NCI-H345 treated with DMSO at 0.1 percent for 48 hours (cell line): ENCODE results near the gene ZIC1.

ENCODE experiments used
- DNase-seq: peaks from one replicate; lab custom pipeline; 2025; ENCODE audit not compliant: unreplicated experiment; lab: John Stamatoyannopoulos, UW

Gene ZIC1

DNA sequence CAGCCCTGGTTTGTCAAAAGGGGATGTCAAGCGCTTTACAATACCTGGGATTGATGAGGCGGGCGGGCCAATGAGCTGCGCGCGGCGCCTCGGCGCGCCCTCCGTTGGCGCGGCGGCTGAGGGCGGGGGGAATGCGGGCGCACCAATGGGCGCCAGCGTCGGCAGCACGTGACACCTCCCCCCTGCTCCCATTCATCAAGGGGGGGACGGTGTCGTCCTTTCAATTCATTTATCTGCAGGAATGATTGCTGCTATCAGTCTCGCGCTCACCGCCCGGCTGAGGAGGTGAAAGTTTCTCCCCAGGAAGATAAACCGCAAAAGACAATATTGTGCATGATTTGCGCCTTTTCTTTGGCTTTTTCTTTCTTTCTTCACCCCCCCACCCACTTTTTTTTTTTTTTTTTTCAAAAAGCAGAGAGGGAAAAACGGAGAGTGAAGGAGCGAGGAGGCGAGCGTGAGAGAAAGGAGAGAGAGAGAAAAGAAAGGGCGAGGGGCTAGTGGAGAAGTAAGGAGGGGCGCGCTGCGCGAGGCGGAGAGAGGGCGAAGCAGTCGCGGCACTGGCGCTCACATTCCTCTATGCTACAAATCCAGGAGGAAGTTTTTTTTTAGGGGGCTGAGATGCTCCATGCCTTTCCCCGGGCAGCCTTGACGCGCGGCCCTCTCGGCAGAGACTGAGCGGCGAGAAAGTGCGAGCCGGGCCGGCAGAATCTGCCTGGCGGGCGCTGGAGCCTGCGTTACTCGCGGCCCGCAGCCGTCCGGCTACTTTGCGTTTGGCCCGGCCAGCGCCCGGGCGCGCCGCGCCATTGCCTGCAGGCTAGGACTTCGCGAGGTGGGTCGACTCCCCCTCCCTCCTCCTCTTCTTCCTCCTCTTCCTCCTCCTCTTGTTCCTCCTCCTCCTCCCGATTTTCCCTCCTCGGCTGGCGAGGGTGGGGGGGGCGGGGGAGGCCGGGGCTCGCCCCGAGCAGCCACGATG, at the start of gene ZIC1:
Gene ZIC1 (plus strand): TSS at position 223 of the 973 bp plus-strand sequence. CDS start 748 bp downstream, at position 971.
- no peak for DNase-seq

GRCh38 chr3:147360051-147360439, 49.1 kb upstream of the ZIC1 start:
- DNase-seq, result no peak

DNA sequence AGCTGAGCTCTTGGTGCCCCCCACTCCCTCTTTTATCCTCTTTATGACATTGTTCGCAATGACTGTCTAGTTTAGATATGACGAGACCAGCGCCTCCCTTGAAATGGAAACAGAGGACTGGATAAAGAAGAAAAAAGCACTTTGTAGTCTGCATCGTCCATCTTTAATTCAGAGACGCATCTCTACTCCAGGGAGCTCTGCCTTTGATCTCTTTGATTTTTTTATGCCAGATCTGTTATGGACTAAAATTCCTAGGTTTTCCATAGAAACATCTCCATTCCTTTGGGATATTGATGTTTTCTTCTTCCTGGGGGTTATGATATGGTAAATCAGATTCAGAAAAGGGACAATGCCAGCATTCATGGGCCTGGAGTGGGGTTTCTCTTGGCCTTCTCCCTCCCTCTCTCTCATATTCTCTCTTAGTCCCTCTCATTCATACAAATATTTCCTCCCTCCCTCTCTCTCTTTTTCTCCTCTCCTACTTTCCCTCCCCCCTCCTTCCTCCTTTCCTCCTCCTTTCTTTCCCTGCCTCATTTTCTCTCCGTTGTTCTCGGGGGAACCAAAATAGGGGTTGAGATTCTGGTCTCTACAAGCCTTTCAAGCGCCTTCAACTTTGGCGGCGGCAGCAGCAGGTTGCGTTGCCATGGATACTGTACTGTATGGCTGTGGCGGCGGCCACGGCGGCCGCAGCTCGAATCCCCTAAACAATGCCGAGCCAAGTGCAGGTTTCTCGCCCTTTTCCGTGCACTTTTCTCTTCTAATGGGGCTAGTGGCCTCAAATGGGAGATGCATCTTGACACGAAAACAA, 48.3 kb upstream of the ZIC1 start:
- no peak for DNase-seq

DNA sequence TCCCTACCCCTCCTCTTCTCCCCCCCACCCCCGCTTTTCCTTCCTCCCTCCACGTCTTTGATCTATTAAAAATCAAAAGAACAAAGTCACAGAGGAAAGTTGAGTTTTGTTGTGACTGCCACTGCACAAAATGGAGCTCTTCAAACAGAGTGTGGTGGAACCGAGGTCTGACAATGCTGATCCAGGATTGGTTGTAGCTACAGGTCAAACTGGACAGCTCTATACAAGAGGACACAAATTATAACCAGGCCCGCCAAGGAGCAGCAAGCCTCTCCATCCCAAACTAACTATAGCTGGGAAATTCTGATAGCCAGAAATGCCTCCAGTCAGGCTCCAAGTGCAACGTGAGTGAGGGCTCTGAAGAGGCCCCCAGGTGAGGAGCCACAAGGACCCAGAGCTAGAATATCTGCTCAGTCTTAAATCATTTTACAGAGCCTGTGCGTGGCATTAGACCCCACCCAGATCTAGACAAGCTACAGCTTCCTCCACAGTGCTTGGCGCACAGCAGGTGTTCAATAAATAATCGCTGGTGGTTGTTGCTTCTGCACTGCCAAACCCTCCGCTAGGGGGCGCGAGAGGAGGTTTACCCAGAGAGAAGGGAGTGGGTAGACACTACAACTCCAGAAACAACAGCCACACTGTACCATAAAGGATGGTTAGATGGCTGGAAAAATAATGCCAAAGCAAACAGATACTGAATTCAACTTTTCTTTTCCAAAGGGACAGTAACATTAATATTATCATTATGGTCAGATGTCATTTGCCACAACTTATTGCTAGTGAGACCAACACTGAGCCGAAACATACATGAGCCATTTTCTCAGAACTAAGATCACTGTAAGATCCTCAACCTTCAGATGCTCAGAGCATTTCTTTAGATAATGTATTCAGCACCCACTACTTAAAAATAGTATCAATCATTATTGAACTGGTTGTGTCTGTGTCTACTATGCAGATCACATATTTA, 47.4 kb upstream of the ZIC1 start:
- DNase-seq, result no peak

DNA sequence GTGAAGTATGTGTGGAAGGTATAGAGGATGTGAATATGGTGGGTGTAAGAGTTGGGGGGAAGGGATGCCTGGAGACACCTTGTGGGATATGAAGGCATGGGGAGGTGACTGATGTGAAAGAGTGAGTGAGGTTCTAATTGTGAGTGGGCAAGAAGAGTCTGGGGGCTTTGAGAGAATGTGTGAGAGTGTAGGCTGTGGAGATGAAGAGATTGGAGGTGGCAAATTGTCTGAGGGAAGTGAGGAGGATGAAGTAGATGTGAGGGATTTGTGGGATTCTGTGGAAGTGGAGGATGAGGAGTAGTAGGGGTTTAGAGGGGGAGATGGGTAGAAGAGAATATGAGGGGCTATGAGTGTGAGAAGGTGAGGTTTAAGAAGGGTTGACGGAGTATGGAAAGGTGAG, 44.4 kb upstream of the ZIC1 start:
- no peak for DNase-seq

DNA sequence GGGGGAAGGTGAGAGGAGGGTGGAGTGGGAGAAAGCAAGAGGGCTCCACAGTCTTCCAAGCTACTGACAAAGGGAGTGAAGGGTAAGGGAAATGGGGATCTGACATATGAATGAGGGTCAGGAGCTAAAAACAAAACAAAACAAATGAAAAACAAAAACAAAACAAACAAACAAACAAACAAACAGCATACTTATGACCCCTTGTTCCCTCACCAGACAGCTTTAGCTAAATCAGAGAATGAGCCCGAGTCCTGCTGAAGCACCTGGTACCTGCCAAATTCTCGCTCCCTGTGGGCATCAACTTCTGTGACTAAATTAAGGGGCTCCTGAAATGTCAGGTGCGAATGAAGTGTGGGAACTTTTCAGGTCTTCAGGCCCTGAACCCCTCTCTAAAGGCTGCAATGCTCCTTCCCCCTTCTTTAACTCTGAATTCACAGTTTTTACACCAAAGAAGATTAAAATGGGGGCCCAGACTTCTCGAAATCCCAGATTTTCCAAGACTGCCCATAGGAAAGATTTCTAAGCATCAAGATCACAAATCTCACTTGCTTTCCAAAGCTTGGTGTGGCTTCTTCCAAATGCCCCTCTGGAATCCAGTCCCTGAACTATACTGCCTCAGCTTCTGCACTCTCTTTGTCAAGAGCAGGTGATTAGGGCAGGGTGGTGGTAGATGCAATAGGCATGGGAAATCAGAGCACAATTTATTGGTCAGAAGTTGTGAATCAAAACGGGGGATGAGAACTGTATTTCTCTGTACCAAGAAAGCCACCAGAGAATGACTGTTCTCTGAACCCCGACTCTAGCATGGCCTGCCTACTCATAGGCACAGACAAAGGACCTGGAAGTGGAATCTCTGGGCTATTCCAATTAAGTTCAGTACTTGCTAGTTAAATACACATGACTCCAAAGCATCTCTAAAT, 43.7 kb upstream of the ZIC1 start:
- no peak for DNase-seq

DNA sequence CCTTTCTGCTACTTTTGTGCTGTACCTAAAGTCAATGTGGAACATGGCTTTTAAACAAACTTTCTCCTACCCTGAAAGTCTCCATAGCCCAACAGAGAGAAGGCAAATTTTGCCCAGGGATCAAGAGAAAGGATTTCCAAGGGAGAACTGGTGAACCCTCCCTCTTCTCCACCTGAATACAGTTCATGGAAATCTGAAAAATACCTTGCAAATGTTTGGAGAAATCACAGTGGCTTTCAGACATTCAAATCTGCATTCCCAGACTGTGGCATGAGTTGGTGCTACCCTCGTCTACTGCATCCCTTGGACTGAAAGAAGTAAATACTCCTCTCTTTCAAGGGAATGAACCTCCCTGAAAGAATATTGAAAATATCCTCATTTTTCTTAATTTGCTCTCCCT, 41.5 kb upstream of the ZIC1 start:
- no peak for DNase-seq

GRCh38 chr3:147368151-147368550, 41.0 kb upstream of the ZIC1 start:
- DNase-seq, result no peak

DNA sequence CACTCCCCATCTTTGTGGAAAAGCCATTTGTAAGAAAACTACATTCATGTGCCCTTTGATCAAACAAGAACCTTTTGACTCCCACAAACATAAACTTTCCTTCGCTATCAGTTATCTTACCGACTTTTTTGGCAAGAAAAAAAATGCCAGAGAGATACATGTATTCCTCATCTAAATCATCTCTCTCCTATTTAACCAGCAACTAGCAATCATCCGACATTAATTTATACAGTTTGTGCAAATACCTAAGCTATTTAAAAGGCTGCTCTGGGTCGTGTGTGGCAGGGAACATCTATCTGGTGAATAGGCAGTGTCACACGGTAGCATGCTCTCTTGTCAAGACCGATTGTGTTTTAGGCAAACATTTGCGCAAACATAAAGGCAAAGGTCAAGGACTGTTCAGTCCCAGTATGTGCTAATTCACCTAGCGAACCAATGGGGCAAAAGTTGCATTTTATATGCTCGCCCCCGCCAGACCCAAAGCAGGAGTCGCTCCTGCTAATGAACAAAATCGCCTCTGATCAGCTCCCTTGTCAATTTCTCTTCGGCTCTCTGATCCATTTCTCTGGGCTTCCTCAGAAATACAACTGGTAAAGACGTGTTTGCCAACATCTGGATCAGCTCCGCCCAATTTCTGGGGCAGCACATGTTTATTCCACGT, 40.5 kb upstream of the ZIC1 start:
- no peak for DNase-seq

DNA sequence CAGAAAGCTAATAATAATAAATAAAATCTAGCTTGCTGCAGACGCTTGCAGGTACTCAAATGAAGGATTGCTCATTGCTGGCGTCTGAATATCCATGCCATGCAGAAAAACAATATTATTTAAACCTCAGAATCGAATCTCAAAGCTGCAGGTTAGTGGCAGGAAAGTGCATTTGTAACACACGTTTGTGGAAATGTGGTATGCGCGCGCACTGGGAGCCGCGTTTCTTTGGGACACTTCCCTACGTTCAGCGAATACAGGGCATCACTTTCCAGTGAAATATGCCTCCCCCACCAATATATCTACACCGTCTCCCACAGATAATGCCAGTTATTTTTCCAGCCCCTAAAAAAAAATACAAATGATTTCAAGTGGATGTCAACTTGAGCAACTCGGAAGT, 39.9 kb upstream of the ZIC1 start:
- no peak for DNase-seq

GRCh38 chr3:147369661-147370123, 39.5 kb upstream of the ZIC1 start:
- DNase-seq, result no peak

DNA sequence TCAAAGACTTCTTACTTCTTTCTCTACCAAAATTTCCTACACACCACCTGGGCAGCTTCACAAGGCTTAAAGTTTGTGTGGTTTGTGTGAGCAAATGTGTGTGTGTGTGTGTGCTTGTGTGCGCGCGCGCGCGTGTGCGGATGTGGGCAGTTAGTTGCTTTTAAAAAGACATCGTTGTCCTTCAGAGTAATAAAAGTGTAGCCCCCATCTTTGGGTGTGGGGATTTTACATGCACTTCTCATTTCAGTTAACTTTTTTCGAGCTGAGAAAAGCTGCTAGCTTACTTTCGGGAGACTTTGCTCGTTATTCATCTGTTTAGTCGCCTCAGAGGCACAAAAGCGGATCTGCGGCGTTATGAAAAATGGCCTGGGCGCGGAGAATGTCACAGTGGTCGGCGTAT, 38.8 kb upstream of the ZIC1 start:
- no peak for DNase-seq

DNA sequence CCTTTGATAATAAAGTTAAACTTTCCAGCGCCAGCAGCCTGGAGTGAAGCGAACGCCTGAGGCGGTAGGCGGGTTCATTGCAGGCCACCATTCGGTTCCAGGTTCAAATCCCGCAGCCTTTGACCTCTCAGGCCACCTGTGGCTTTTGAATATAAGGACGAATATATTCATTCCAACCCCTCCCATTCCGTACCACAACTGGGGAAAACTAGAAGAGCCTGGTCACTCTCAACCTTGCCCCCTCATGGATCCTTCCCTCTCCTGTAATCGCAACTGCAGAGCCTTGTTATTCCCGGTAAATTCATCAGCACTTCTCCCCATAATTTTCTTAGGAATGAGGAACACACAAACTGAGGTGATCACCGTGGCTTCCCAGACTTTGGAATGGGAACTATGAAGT, 38.0 kb upstream of the ZIC1 start:
- DNase-seq, result no peak

DNA sequence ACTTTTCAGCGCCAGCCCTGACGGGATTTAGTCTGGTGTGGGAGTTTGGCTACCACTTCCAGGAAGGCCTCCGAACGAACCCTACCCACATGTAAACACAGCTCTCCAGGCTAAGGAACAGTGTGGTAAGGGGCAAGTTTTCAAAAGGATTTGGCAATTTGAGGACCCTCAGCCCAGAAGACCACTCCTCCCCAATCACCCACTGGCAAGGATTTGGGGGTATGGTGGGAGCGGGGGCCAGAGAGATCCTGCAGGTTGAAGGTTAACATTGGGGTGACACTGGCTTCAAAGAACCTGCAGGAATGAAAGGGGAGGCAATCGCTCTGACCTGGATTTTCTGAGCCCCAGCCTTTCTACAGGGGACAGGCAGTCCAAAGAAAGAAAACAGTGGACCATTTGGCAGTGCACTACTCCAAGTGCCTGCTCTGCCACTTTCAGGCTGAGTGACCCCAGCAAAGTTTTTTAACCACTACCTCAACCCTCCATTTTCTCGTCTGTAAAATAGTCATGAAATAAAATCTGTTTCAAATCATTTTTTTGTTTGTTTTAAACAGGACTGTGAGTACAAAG, 37.3 kb upstream of the ZIC1 start:
- DNase-seq, result no peak

- DNase-seq, result no peak
Measured at GRCh38 chr3:147372525-147373027, 36.6 kb upstream of the ZIC1 start.

DNA sequence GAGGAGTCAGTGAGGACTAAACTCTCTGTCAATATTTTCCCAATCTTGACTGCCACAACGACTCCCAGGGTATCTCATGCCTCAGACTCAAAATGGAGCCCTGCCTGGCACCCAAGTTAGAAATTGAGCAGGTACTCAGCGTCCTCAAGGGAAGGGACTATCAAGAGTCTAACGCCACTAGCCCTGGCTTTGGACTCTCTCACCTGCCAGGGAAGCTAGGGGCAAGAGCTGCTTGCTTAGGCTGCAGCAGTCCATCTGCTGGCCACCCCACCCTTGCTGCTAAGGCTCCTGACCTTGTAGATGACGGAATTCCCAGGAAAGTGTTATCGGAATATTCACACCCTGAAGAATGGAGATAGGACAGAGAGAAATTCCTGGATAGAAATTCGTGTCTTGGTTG, 35.9 kb upstream of the ZIC1 start:
- DNase-seq, result no peak

- no peak for DNase-seq
Measured at GRCh38 chr3:147377412-147378367, 31.5 kb upstream of the ZIC1 start.

GRCh38 chr3:147379651-147380050, 29.5 kb upstream of the ZIC1 start:
- DNase-seq, result no peak
